ENCODE measurements around the gene ZNF718. TPM values are rescaled to one million over a fixed set of nuclear protein-coding genes. Genes with fewer than 3 reads are reported as not detected.
A peak's percentile ranks its signal among the peaks of the same experiment; 100 is the strongest.

The ZNF718 gene
- total and polyA plus RNA-seq, 2 of the 8 experiments (the other 6 are each of a cell fraction or from before 2014, with no cell fraction given) = 3.3 to 19.5 TPM

DNA sequence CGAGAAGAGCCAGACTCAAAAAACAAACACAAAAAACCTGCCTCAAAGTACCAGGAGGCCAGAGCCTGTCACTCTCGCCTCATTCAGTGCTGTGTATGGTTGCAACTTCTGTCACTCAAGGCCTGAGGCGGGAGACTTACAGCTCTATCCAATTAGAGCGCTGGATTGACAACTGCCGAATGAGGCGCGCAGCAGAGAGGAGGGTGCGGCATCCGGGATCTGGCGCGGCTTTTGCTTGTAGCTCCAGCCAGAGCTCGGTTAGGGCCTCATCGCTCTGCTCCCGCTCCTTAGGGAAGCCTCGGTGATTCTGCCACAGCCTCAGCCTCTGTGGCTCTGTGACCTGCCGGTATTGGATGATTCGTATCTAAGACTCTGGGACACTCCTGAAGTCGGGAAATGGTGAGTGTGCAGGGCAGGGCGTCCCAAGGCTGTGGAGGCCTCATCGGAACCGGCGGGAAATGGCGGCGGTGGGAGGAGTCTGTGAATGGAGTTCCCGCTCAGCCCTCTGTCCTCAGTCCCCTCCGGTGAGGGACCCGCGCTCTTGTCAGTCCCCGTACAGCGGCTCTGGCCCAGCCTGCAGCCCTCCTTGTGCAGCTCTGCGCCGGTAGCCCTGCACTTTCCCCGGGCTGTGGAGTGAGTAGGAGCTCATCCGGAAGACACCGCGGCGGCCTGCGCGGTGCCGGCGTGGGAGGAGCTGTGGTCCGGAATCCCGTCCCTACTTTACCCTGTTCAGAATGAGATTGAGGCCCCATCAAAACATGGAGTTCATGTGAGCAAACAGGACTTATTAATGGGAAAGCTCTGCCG lies at the start of gene ZNF718 (continued):
- TF ChIP-seq TBP (IDR thresholded peaks at IDR 0.05; ENCODE audit: low read depth, low read length) = peak; percentile 95
- TF ChIP-seq JUND (IDR thresholded peaks at IDR 0.05; ENCODE audit: low read length) = no peak
- no peak for TF ChIP-seq SUZ12 (IDR thresholded peaks at IDR 0.05; ENCODE audit: low read length)
- TF ChIP-seq HDAC2 (IDR thresholded peaks at IDR 0.05; ENCODE audit: borderline replicate concordance in 1 of 2, low read depth in 2 of 2, low read length in 2 of 2) = no peak
- no peak for TF ChIP-seq HDAC6 (IDR thresholded peaks at IDR 0.05; ENCODE audit: low read depth, low read length)
- TF ChIP-seq EGR1 (IDR thresholded peaks at IDR 0.05; ENCODE audit: borderline replicate concordance, low read depth, low read length) = no peak
- peak; percentile 82 for TF ChIP-seq KDM4A (IDR thresholded peaks at IDR 0.05; ENCODE audit: low read depth, low read length, severe bottlenecking)
- TF ChIP-seq, protein P1, sequence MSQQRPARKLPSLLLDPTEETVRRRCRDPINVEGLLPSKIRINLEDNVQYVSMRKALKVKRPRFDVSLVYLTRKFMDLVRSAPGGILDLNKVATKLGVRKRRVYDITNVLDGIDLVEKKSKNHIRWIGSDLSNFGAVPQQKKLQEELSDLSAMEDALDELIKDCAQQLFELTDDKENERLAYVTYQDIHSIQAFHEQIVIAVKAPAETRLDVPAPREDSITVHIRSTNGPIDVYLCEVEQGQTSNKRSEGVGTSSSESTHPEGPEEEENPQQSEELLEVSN (IDR thresholded peaks at IDR 0.05) = peak; percentile 52
- peak; percentile 99 for TF ChIP-seq SP1 (IDR thresholded peaks at IDR 0.05; ENCODE audit: low read depth, low read length)
- TF ChIP-seq, protein P2, sequence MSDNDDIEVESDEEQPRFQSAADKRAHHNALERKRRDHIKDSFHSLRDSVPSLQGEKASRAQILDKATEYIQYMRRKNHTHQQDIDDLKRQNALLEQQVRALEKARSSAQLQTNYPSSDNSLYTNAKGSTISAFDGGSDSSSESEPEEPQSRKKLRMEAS (IDR thresholded peaks at IDR 0.05) = peak; percentile 48; the same call in 1 of the 2 replicates
- TF ChIP-seq, protein P3, sequence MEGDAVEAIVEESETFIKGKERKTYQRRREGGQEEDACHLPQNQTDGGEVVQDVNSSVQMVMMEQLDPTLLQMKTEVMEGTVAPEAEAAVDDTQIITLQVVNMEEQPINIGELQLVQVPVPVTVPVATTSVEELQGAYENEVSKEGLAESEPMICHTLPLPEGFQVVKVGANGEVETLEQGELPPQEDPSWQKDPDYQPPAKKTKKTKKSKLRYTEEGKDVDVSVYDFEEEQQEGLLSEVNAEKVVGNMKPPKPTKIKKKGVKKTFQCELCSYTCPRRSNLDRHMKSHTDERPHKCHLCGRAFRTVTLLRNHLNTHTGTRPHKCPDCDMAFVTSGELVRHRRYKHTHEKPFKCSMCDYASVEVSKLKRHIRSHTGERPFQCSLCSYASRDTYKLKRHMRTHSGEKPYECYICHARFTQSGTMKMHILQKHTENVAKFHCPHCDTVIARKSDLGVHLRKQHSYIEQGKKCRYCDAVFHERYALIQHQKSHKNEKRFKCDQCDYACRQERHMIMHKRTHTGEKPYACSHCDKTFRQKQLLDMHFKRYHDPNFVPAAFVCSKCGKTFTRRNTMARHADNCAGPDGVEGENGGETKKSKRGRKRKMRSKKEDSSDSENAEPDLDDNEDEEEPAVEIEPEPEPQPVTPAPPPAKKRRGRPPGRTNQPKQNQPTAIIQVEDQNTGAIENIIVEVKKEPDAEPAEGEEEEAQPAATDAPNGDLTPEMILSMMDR (IDR thresholded peaks at IDR 0.05; ENCODE audit: control extremely low read depth in 1 of 3, insufficient read depth in 1 of 3, low read depth in 1 of 3, low read length in 3 of 3) = no peak
- peak; percentile 51 for TF ChIP-seq SAP30 (IDR thresholded peaks at IDR 0.05; ENCODE audit: insufficient read depth, insufficient replicate concordance, low read length)
- TF ChIP-seq POLR2AphosphoS5 (IDR thresholded peaks at IDR 0.05; ENCODE audit: low read depth, low read length) = peak; percentile 96
- no peak for TF ChIP-seq BRCA1 (IDR thresholded peaks at IDR 0.05; ENCODE audit: low read depth, low read length)
- peak in 1 of 2 experiments; percentile 15; a peak in 2 of 4 replicates for TF ChIP-seq SIN3A (conservative IDR thresholded peaks at IDR 0.05 in 1 of 2, IDR thresholded peaks at IDR 0.05 in 1 of 2; ENCODE audit: low read depth in 1 of 2, low read length in 2 of 2)
- peak; percentile 99 for TF ChIP-seq POLR2A (IDR thresholded peaks at IDR 0.05; ENCODE audit: control extremely low read depth in 1 of 2, low read depth in 2 of 2, low read length in 2 of 2)
- no peak for TF ChIP-seq SRF (IDR thresholded peaks at IDR 0.05; ENCODE audit: low read depth, low read length)
- TF ChIP-seq NANOG (IDR thresholded peaks at IDR 0.05; ENCODE audit: insufficient read depth, low read depth, low read length, poor library complexity, severe bottlenecking) = no peak
- TF ChIP-seq, protein P4, sequence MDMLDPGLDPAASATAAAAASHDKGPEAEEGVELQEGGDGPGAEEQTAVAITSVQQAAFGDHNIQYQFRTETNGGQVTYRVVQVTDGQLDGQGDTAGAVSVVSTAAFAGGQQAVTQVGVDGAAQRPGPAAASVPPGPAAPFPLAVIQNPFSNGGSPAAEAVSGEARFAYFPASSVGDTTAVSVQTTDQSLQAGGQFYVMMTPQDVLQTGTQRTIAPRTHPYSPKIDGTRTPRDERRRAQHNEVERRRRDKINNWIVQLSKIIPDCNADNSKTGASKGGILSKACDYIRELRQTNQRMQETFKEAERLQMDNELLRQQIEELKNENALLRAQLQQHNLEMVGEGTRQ (IDR thresholded peaks at IDR 0.05; ENCODE audit: low read length) = no peak
